ENCODE results near the gene GRAMD4. TPM values are rescaled to one million over a fixed set of nuclear protein-coding genes. Genes with fewer than 3 reads are reported as not detected.

Gene GRAMD4
- total RNA-seq, 1 donor from 2014 or later: 16.8 TPM

DNA sequence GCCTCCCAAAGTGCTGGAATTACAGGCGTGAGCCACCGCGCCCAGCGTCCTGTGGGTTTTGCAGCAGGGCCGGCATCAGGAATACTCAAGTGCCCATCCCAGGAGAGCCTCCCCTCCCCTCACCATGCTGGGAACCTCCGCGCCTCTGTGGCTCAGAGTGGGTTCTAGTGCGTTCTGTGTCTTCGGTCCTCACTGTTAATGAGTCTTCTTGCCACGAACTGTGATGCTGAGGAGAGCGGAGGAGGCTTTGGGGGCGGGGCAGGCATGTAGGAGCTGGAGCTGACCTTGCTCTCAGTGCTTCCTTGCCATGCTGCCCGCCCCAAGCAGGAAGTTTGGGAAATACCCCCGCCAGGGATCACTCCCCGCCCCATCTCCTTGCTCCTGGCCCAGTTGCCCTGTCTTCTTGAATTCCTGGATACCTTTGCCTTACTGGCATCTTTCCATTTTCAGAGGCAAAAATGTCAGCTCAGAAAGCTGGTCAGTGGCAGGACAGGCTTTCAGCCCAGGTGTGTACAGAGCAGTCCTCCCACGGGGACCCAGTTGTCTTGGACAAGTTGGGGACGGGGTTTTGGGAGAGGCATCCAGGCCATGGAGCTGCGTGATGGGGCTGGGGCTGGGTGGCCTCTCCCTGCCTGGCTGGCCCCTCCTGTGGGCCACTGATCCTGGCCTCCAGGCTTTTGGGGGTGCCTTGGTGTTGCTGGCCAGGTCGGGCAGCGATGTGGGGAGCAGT, 5.1 kb downstream of the GRAMD4 start:
- Histone ChIP-seq H3K36me3 (ENCODE audit: control insufficient read depth, insufficient read depth, low read length) (peaks cover 3% of the 10 kb centered on the region), H3K4me3 (ENCODE audit: low read depth, low read length) (no peak overlapping the region), H3K27me3 (ENCODE audit: control insufficient read depth, insufficient read depth, low read length) (no peaks in the 10 kb centered on the region)
- no peak for FAIRE-seq
- TF ChIP-seq, protein P1, sequence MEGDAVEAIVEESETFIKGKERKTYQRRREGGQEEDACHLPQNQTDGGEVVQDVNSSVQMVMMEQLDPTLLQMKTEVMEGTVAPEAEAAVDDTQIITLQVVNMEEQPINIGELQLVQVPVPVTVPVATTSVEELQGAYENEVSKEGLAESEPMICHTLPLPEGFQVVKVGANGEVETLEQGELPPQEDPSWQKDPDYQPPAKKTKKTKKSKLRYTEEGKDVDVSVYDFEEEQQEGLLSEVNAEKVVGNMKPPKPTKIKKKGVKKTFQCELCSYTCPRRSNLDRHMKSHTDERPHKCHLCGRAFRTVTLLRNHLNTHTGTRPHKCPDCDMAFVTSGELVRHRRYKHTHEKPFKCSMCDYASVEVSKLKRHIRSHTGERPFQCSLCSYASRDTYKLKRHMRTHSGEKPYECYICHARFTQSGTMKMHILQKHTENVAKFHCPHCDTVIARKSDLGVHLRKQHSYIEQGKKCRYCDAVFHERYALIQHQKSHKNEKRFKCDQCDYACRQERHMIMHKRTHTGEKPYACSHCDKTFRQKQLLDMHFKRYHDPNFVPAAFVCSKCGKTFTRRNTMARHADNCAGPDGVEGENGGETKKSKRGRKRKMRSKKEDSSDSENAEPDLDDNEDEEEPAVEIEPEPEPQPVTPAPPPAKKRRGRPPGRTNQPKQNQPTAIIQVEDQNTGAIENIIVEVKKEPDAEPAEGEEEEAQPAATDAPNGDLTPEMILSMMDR (IDR thresholded peaks at IDR 0.05; ENCODE audit: insufficient read depth, low read length, severe bottlenecking): no peak
- DNase-seq (ENCODE audit: low read depth): peak; percentile 19

DNA sequence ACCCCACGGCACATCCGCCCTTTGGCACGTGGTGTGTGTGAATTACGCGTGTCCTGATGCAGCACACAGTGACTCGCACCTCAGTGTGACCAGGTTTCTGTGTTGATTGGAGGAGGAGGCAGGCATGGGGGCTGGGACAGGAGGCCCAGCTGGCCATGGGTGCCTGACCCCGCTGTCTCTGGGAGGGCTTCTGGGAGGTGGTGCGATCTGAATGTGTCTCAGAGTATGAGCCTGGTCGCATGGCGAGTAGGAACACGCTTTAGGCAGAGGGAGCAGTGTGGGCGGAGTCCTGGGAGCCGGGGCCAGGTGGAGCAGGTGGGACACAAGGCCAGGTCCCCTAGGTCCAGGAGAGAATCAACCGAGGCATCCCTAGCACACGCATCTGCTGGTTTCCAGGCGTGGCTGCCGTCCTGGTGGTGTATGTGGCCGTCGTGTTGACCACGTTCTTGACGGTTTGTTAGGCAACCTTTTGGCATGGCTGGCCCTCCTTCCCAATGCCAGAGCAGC, 5.7 kb downstream of the GRAMD4 start:
- no peak overlapping the region for H3K4me3 ChIP-seq (ENCODE audit: low read depth, low read length)
- TF ChIP-seq, protein P1 (IDR thresholded peaks at IDR 0.05; ENCODE audit: insufficient read depth, low read length, severe bottlenecking): no peak
- H3K27me3 ChIP-seq (ENCODE audit: control insufficient read depth, insufficient read depth, low read length): no peaks in the 10 kb centered on the region
- FAIRE-seq: no peak
- no peak for DNase-seq (ENCODE audit: low read depth)
- H3K36me3 ChIP-seq (ENCODE audit: control insufficient read depth, insufficient read depth, low read length): peaks cover 3% of the 10 kb centered on the region

- FAIRE-seq (no peak), DNase-seq (ENCODE audit: low read depth) (no peak)
- H3K36me3 ChIP-seq (ENCODE audit: control insufficient read depth, insufficient read depth, low read length): peaks cover 3% of the 10 kb centered on the region
- no peaks in the 10 kb centered on the region for H3K27me3 ChIP-seq (ENCODE audit: control insufficient read depth, insufficient read depth, low read length)
- TF ChIP-seq, protein P1 (IDR thresholded peaks at IDR 0.05; ENCODE audit: insufficient read depth, low read length, severe bottlenecking): no peak
- no peak overlapping the region for H3K4me3 ChIP-seq (ENCODE audit: low read depth, low read length)
Measured at GRCh38 chr22:46626356-46626755, 6.2 kb downstream of the GRAMD4 start.

- TF ChIP-seq, protein P1 (IDR thresholded peaks at IDR 0.05; ENCODE audit: insufficient read depth, low read length, severe bottlenecking): no peak
- peak; percentile 84 for DNase-seq (ENCODE audit: low read depth)
- no peaks in the 10 kb centered on the region for H3K27me3 ChIP-seq (ENCODE audit: control insufficient read depth, insufficient read depth, low read length)
- no peak for FAIRE-seq
- H3K4me3 ChIP-seq (ENCODE audit: low read depth, low read length): no peak overlapping the region
- H3K36me3 ChIP-seq (ENCODE audit: control insufficient read depth, insufficient read depth, low read length): peaks cover 3% of the 10 kb centered on the region
Measured at GRCh38 chr22:46626911-46627805, 7.0 kb downstream of the GRAMD4 start.

DNA sequence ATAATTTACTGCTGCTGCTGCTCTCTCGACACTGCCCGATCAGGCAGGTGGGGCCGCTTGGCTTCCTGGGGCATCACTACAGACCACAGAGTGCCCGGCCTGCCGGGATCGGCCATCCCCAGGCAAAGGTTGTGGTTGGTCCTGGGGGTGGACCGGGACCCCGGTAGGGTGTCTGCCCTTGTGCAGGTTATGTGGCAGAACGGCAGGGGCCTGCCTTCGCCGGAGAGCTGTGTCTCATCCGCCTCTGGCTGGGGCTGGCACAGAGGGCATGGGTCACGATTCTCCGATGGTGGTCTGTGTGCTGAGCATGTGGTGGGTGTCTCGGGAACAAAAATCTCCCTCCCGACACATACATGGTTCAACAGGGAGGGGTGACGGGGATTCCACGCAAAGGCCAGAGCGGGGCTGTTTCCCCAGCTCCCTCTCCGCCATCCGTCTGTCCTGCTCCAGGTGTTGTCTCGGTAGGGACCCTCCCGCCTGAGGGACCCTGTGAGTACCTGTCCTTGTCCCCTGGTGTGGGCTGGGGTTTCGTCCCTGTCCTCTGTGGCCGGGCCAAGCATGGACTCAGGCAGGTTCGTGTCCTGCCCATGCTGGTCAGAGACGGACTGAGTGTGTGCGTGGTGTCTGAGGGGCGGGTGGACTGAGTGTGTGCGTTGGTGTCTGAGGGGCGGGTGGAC, 7.8 kb downstream of the GRAMD4 start:
- FAIRE-seq (no peak), DNase-seq (ENCODE audit: low read depth) (no peak)
- H3K27me3 ChIP-seq (ENCODE audit: control insufficient read depth, insufficient read depth, low read length): no peaks in the 10 kb centered on the region
- TF ChIP-seq, protein P1 (IDR thresholded peaks at IDR 0.05; ENCODE audit: insufficient read depth, low read length, severe bottlenecking): no peak
- no peak overlapping the region for H3K4me3 ChIP-seq (ENCODE audit: low read depth, low read length)
- H3K36me3 ChIP-seq (ENCODE audit: control insufficient read depth, insufficient read depth, low read length): peaks cover 3% of the 10 kb centered on the region

Data from bronchial epithelial cell (primary cell).